ENCODE data around the gene MRPL50. TPM values are rescaled to one million over a fixed set of nuclear protein-coding genes. Genes with fewer than 3 reads are reported as not detected.

MRPL50 gene
- total RNA-seq, 1 experiment from 2014 or later: 20.0 TPM

DNA sequence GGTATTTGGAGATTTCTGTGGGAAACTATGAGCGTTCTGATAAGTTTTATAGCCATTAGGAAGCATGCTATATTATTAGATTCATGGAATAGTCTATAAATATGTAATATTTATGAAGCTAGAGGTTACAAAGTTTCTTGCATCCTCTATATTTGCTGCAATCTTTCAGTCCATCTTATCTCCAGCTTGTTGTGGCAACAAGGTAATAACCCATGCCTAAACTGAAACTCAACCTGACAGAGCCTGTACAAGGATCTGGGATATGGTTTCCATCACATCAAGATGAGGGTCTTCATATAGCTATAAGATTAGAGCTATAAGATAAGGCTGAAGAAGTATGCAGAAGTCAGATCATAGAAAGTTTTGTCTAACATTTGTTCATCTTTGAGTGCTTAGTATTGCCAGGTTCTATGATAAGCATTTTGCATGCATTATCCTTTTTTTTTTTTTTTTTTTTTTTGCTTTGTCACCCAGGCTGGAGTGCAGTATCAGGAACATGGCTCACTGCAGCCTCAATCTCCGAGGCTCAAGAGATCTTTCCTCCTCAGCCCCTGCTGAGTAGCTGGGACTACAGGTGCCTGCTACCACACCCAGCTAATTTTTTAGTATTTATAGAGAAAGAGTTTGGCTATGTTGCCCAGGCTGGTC lies 28.4 kb downstream of the MRPL50 start:
- no peak overlapping the region for H2BK120ac ChIP-seq (ENCODE audit: low read depth, low read length, poor library complexity, severe bottlenecking)
- H2BK20ac ChIP-seq (ENCODE audit: low read depth, low read length, poor library complexity, severe bottlenecking): no peak overlapping the region
- H2BK15ac ChIP-seq (ENCODE audit: low read depth, low read length): no peak overlapping the region
- Mint-ChIP-seq H3K9me3 (no peaks in the 10 kb centered on the region), H3K4me1 (peaks cover 4 to 7% of the 10 kb centered on the region in 2 experiments; a peak in 3 of 4 replicates), H3K27ac (no peak overlapping the region), H3K4me3 (no peak overlapping the region), H3K27me3 (ENCODE audit: low read depth) (no peaks in the 10 kb centered on the region), H3K36me3 (ENCODE audit: insufficient read depth in 1 of 3, low read depth in 3 of 3) (no peaks in the 10 kb centered on the region)
- no peak overlapping the region for H3K4me2 ChIP-seq (ENCODE audit: insufficient read depth, insufficient read length, low read length)
- no peaks in the 10 kb centered on the region for H3K9me3 ChIP-seq (ENCODE audit: control insufficient read depth, low read depth, low read length)
- H2AK5ac ChIP-seq (ENCODE audit: insufficient read length, low read length): no peak overlapping the region
- H3K9ac ChIP-seq (ENCODE audit: extremely low read depth, insufficient read length, low read length): no peak overlapping the region
- no peaks in the 10 kb centered on the region for H3K4me1 ChIP-seq (ENCODE audit: insufficient read depth, low read length)
- H2AFZ ChIP-seq (ENCODE audit: low read length): no peak overlapping the region
- no peak overlapping the region for H4K91ac ChIP-seq (ENCODE audit: insufficient read length, low read depth, low read length)
- no peak overlapping the region for H2BK5ac ChIP-seq (ENCODE audit: insufficient read length, low read length)
- no peaks in the 10 kb centered on the region for H4K20me1 ChIP-seq (ENCODE audit: control insufficient read depth, insufficient read depth, insufficient read length)
- H3K27me3 ChIP-seq (ENCODE audit: insufficient read depth, low read length): no peaks in the 10 kb centered on the region
- H3K14ac ChIP-seq (ENCODE audit: insufficient read depth, low read length): no peak overlapping the region
- H3T11ph ChIP-seq (ENCODE audit: low read length): no peak overlapping the region
- H3K23ac ChIP-seq (ENCODE audit: insufficient read length, low read depth, low read length): no peak overlapping the region
- no peaks in the 10 kb centered on the region for H3K23me2 ChIP-seq (ENCODE audit: insufficient read length, low read depth, low read length, poor library complexity, severe bottlenecking)
- no peak overlapping the region for H3K56ac ChIP-seq (ENCODE audit: insufficient read length, low read depth, low read length)
- H3K79me1 ChIP-seq (ENCODE audit: insufficient read depth, low read depth, low read length, poor library complexity, severe bottlenecking): no peaks in the 10 kb centered on the region
- no peak for DNase-seq
- no CpG with 5 or more reads among the region's 2 CpGs for WGBS (ENCODE audit: extremely low coverage, insufficient read length, low lambda C conversion rate)
- H4K5ac ChIP-seq (ENCODE audit: insufficient read length, low read depth, low read length): no peak overlapping the region
- H3K4ac ChIP-seq (ENCODE audit: low read depth, low read length): no peak overlapping the region
- no peak overlapping the region for H3K27ac ChIP-seq (ENCODE audit: insufficient read length, low read depth, low read length)
- no peak overlapping the region for H2BK12ac ChIP-seq (ENCODE audit: insufficient read length, low read depth, low read length)
- no peak overlapping the region for H3K18ac ChIP-seq (ENCODE audit: insufficient read length, low read depth, low read length)
- H3K79me2 ChIP-seq (ENCODE audit: insufficient read depth, low read length): no peaks in the 10 kb centered on the region
- H4K8ac ChIP-seq (replicated peaks; ENCODE audit: insufficient read length, low read depth, low read length): no peak overlapping the region
- TF ChIP-seq CTCF (conservative IDR thresholded peaks at IDR 0.05): no peak

All from H9 (cell line).